Activated effector memory CD4-positive, alpha-beta T cell treated with anti-CD3 and anti-CD28 coated beads, Interleukin-2, amount 50 U/mL, for 16 hours (primary cell): ENCODE data around the gene GPC6.

ENCODE experiments used
- DNase-seq: peaks from one replicate; pipeline ENCODE4 v3.0.0-alpha.2; 2020

The GPC6 gene

DNA sequence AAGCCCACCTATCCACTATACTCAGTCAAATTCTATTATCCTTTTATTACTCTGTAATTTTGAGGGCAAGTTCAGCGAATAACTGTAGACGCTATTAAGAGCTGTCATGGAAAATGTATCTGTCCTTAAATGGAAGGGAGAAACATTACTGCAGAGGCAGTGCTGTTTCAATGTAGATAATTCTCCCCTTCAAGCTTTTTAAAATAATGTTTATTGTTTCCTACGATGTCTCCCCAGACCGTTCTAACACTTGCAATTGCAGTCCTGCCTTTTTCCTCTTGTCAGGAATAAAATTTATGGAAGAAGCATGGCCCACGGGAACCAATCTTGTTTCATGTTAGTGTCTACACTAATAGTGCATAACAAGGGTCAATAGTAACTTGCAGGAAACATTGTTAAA, 159.5 kb downstream of the GPC6 start:
- no peak for DNase-seq

DNA sequence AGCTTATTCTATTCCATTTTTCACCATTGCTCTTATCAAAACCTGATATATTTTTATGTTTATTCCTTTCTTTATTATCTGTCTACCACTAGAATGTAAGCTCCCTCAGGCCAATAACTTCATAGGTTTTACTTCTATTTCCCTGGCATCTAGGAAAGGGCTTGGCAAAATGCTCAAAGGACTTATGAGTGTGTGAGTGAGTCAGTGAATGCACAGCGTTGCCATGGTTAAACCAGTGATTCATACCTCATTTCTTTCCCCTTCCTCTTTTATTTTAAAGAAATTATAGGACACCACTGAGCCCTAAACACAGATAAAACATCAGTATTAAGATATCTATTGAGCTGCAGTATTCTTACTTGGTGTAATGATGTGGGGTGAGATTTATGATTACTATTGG, 162.1 kb downstream of the GPC6 start:
- DNase-seq = no peak

DNA sequence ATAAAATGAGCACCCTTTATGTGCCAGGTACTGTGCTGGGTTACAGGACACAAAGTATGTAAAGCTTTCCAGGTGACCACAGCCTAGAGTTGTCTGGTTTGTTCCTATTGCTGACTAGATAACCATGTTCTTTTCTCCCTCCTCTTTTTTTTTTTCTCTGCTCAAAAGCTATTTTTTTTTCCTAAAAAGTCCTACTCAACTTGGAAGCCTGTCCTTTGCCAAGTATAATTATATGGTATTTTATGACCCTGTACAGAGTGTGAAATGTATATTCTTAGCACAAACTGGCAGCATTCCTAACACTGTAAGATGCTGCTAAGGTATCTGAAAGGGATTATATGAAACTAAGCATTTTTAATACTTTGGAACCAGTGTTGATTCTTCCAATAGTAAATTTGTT, 171.0 kb downstream of the GPC6 start:
- no peak for DNase-seq

DNA sequence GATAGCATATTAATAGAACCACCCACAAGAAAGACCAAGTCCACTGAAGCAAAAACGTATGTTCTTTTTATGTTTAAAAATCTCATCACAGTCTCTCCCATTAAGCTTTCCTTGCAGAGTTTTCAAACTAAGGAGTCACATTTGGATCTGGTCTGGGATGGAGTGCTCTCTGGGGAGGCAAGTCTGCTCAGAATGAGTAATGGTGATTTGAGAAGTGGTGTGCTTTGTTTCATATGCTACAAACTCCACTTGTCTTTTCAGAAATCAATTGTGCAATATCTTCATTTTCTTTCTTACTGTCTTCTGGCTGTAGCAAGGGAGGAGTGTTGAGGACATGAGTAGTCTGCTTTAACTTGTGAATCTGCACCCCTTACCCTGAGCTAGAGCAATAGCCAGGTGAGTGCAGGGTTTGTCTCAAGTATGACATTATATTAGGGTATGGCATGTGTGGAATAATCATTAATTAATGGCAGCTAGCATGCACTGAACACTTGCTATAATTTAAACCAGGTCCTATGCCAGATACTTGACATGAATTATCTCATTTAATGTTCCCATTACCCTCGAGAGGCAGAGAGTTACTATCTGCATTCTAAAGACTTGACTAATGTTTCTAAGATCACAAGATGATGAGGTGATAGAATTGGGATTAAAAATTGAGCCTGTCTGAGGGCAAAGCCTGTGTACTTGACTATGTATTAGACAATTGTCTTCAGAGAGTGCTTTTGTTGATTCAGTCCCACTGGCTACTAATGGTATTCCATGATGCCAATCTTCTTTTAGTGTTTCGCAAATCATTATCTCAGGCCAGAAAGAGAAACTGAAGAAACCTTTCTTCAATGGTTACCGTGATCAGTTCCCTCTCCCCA, 171.8 kb downstream of the GPC6 start:
- no peak for DNase-seq

DNA sequence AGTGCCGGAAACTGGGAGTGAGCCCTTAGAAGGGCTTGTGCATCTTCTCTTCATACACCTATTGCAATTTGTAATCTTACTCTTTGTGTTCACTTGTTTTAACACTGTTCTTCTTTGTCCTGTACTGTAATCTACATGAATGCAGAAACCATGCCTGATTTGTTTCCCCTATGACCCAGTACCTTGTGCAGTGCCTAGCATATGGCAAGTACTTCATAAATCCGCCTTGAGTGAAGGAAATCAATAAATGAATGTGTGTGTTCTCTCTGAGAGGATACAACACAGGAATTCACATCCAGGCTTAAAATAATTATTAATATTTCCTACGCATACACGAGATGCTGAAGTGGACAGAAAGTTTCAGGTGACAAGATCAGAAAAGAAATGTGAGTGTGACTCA, 172.6 kb downstream of the GPC6 start:
- DNase-seq = no peak

DNA sequence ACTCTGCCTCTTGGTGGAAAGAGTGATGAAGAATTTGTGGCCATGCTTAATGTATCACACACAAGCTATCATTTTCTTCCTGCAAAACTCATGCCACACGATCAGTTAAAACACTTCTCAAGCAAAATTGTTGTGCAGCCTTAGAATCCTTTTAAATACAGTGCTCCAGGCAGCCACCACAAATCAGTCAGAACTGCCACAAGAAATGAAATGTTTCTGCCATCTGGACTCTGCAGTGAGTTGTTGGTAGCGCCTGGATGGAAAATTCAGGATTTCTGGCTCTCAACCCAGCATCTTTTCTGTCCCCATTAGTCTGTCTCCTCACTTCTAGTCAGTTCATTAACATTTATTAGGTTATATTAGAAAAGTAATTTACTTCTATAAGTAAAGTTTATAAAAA, 179.5 kb downstream of the GPC6 start:
- no peak for DNase-seq

DNA sequence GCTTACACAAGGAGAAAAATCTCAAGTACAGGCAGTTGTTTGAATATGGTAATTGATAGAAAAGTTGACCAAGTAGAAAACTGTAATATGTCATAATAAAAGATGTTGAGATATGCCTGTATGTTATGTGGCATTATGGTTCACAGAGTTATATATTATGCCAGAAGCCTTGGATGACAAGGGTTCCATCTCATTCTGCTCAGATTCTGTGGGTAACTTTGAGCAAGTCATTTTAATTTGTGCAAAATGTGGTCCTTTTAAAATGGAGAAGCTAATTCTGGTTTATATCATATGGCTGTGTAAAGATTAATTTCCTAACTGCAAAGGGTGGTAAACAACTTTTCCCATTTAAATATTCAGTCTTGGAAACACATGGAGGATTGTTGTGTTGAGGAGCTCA, 180.9 kb downstream of the GPC6 start:
- DNase-seq = no peak

DNA sequence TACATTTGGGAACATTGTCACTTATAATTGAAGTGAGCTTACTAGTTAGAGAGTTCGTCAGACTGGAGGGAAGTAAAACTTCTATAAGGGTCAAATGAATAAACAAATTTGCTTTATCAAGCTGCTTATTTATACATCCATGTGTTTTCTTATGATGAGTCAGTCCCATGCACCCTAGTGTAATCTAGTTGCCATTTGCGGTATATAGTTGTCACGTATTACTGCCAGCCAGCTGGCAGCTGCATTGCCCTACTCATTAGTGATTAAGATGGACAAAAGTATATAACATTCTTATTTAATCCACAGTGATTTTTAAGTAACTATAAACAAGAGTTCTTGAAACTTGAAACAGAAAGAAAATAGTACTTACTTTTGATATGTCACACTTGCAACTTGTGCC, 182.4 kb downstream of the GPC6 start:
- no peak for DNase-seq

DNA sequence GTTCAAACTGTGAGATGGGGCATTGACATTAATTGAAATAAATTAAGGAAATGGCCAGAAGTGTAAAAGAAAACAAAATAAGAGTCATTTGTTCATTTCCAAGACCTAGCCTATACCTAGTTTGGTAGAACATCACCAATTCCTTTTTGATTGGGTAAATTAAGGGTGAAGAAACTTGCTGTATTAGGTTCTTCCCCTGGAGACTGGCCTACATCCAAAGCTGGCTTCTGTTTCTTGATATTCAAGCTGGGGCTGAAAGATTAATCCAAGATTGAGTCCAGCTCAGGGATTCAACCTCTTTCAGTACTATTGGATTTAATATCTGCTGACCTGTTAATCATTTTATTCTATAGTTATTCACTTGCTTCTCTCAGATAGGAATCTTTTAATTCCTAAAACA, 183.2 kb downstream of the GPC6 start:
- no peak for DNase-seq

DNA sequence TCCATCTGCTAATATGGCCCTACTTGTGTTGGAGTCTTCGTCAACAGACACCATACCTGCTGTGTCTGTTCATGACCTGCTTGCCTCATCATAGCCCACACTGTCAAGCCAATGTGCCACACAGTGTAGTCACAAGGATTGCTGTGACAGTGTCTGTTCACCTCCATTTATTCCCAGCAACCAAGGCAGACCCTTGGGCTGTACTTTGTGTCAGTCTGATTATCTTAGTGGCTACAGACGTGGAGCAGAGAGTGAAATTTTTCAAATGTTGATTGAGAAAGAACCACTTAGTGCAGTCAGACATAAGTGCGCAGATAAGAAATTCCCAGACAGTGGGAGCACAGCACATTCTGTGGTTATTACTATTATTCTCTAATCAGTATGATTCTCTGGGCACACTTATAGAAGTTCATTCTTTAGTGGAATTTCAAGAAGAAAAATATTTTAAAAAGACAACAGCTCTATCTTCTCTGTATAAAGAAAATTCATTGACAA, 184.6 kb downstream of the GPC6 start:
- DNase-seq = no peak

DNA sequence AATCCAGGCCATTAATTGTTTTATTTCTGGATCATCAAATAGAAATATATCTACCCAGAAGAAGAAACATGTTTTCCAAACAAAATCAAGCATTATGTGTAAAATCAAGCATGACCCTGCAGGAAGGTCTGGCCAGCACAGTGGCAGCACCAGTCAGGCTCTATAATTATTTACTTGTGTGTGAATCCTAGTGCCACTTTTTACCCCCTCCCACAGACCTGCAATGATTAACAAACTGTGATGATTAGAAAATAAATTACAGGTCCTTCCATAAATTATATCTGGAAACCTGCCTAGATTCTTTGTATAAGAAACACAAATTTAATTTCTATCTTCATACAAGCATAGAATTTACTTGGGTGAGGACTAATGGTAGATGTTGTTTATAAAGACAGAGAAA, 186.1 kb downstream of the GPC6 start:
- no peak for DNase-seq

DNA sequence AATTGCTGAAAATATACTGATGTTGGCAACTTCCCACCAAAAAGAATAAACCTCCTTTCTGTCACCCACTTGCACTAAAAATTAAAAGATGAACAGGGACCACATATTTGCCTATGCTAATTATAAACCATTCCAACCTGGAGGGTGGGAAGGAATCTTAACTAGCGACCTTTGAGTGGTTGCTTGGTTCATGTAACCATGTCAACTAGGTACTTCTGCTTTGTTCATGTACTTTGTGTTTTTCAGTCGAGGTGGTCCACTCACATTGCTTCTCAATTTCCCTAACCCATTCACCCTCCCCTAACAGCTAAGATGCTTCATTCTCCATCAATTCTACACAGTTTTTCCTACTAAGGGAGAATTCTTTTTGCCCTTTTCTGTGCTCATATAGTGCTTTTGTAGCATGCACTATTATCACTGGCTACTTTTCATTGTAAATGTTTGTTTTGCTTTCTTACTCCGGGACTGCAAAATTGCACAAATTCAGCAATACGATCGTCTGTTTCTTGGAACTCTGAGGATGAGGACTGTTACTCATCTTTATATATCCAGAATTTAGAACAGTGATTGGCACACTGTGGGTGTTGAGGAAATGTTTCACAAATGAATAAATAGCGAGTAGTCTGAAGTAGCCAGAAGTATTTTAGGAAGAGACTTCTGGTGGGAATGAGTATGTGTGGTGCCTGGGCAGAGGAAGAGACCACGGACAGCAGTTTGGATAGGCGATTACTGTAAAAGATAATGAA, 187.5 kb downstream of the GPC6 start:
- DNase-seq = no peak

DNA sequence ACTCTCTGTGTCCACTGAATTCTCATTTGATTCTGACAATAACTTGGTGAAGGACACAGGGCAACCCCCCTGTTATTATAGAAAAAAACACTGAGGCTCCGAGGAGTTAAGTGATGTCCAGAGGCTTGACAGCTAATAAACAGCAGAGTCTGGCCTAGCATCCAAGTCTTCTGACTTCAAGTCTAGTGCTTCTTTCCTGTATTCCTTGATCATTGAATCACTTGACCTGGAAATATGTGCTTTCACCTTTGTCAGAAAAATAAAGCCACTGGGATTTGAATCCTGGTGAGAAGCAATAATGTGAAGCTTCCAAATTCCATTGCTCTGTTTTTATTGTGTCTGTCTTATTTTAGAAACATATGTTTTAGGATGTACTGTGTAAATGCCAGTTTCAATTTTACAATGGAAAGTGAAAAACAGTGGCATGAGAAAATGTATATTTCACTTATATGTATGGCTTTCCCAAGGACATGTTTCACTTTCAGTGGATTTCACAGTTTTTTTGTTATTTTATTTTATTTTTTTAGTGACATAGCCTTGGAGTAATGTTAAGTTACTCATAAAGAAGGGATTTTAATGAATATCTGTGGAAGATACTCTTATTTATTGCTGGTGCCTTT, 190.2 kb downstream of the GPC6 start:
- no peak for DNase-seq

DNA sequence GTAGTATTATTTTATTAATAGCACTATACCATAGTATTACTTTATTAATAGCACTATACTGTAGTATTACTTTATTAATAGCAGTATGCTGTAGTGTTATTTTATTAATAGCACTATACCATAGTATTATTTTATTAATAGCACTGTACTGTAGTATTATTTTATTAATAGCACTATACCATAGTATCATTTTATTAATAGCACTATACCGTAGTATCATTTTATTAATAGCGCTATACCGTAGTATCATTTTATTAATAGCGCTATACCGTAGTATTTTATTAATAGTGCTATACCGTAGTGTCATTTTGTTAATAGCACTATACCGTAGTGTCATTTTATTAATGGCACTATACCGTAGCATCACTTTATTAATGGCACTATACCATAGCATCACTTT, 191.8 kb downstream of the GPC6 start:
- no peak for DNase-seq

DNA sequence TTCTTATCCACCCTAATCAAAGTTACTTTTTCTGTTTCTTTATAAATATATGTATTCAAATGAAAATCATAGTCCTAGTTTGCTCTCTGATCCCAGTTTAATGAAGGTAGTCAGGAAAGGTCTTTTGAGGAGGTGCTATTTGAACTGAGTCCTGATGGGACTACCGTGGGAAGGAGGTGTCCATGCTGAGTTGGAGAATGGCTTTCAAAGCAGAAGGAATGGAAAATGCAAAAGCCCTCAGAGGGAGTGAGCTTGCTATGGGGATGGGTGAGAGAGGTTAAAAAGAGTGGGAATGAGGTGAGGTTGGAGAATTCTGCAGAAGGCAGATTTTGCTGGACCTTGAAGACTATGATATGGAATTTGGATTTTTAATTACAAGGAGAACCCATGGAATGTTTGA, 193.6 kb downstream of the GPC6 start:
- no peak for DNase-seq

DNA sequence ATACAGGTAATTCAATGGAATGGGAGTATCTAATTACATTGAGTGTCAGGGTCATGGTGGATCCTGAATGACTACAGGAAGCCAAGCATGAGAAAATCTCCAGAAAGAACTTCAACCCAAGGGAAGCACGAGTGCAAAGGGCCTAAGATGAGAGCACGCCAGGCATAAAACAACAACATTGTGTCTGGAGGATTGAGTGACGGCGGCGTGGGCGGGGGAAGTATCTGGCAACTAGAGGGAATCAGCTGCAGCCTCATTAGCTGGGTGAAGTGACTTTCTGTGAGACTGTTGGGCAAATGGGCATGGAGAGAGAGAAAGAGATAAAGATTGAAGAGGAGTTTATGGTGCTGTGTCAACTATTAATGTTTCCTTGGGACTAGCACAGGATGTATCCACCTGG, 194.3 kb downstream of the GPC6 start:
- no peak for DNase-seq

DNA sequence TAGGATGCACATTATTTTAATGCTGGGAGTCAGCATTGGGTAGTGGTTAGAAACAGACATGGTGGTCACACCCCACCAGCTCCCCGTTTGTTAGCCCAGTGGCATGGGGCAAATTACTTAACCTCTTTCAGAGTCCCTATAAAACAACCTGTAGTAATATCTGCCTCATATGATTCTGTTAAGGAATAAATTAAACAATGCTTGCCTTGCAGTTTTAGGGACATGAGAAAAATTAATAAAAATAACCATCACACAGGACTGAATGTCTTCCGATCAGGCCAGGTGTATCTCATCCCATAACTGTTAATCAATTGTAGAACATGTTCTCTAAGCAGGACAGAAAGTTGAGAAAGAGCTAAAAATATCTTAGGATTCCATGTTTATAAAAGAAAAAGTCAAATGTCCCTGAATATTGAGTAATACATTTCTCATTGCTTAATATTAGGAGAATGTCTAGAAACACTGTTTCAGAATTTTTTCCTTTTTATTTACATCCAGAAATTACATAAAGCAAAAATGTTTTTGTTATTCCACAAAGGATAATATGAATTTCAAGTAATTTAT, 196.5 kb downstream of the GPC6 start:
- no peak for DNase-seq

DNA sequence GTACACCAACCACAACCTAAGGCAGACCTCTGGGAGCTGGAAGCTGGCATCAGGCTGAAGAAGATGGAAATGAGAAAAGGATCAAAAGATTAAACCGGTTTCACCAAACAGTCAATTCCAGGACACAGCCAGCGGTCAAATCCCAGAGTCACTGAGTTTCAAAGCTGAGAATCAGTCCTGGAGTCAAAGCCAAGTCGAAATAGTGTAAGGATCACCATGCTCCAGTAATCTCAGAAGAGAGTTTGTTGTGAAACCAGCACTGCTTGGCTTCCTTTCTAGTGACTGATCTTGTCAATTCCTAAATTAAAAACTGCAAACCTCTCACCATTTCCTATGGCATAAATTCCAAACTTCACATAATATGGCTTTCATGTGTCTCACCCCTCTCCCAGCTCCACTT, 198.8 kb downstream of the GPC6 start:
- DNase-seq = no peak

DNA sequence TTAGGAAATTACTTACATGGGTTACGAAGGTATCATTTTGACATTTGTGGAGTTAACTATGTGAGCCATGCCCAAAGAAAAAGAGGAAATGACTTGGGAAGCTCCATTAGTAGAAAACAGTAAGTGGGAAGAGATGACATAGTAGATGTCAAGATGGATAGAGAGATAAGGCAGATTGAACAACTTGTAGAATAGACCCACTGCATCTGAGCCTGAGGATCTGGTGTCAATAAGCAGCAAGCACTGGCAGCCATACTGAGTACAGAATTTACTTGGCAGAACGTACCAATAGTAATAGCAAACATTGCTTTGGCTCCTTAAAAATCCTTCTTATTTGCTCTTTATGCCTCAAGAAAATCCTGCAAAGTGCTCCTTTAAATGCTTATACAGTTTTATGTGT, 203.8 kb downstream of the GPC6 start:
- no peak for DNase-seq

DNA sequence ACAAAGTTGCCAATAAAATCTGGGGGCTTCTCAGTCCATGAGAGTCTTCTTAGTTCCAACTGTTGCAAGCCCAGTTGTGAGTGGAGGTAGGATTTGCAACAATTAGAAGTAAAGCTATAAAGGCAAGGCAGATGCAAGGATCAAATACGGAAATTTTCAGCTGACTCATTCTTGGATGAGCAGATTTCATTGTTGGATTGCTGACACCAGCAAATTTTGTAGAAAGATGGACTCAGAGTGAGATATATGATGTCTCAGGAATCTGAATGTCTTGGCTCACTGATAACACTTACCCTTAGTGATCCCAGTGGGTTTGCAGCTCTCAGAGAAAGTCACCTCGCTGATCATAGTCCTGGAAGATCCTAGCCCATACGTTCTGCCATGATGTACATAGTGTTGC, 209.0 kb downstream of the GPC6 start:
- DNase-seq = no peak

DNA sequence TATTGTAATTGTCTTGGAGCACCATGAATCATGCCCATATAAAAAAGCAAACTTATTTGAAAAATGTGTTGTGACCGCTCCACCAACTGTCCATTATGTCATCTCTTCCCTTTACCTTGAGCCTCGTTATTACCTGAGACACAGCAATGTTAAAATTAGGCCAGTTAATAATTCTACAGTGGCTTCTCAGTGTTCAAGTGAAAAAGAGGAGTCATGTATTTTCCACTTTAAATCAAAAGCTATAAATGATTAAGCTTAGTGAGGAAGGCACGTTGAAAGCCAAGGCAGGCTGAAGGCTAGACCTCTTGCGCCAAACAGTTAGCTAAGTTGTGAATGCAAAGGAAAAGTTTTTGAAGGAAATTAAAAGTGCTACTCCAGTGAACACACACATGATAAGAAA, 210.5 kb downstream of the GPC6 start:
- DNase-seq = no peak

DNA sequence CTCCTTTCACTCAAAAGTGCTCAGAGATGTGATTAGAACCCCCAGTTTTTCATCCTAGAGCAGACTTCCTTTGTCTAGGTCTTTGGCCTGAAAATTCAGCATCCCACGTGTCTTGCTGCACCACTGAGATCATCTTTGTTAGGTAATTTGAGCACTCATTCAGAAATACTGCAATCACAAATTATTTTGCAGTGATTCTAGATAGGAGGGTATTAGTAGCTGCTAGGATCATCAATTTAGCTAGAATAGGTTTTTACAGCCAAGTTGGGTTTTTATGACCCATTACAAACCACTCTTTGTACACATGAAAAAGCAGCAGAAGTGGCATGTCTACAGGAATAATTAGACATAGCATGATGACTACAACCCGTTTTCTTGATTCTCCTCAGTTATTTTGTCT, 219.6 kb downstream of the GPC6 start:
- DNase-seq = no peak

DNA sequence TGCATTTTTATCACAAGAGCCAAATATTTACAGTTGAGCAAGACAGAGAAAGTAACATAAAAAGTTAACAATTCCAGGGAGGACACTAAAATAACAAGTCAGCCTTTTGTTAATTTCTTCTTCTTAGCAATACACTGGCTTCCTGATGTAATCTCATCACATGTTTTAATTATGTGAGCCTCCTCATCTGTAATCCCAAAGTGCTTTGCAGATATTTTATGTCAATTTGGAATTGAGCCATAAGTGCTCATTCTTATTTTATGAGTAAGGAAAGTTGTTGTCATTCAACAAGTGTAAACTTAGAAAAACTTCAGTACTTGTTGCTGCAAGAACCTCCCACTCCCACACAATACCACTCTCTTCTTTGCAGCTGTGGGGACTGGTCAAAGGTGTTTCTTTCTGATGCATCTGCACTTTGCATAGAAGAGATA, 223.6 kb downstream of the GPC6 start:
- DNase-seq = no peak

DNA sequence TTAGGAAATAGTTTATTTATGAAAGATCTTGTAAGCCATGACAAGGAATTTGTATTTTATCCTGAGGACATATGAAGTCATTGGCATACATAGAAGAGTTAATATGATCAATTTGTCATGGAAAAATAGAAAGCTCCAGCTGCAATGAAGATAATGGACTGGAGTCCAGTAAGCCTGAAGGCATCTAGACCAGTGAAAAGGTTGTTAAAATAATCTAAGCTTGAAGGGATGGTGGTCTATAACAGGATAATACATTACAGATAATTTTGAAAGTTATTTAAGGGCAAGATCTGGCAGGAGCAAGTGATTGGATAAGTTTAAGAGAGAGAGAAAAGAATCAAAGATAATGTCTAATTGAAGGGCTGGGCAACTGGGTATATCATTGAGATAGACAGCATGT, 224.2 kb downstream of the GPC6 start:
- no peak for DNase-seq
